GM12891 (cell line): ENCODE results near the gene FNTB.
"Not testable (repeated sequence)": the region's sequence is repeated elsewhere in the genome, so short reads cannot be mapped to it uniquely, and the experiment has no call there.

Source experiments
- DNase-seq: peaks from one replicate; pipeline ENCODE4 v3.0.0; 2011; ENCODE audit warnings: low spot score; ENCODE audit not compliant: insufficient read length
- FAIRE-seq: peaks from 2 replicates; lab custom pipeline; 2011; peaks lifted over from hg19 to GRCh38; lab: Jason Lieb, UNC
- PAX5 ChIP-seq: IDR thresholded peaks from 2 replicates; pipeline ENCODE4 v1.6.1; 2011; ENCODE audit warnings: low read length, moderate library complexity, mild to moderate bottlenecking; ENCODE audit not compliant: insufficient read depth, severe bottlenecking
- POLR2A ChIP-seq: IDR thresholded peaks from 2 replicates; pipeline ENCODE4 v1.6.1; 2011; ENCODE audit warnings: low read depth, low read length, control low read depth
- POLR2AphosphoS5 ChIP-seq: IDR thresholded peaks from 2 replicates; pipeline ENCODE4 v1.6.1; 2011; ENCODE audit warnings: low read depth, low read length, control low read depth
- POU2F2 ChIP-seq: IDR thresholded peaks from 2 replicates; pipeline ENCODE4 v1.6.1; 2011; ENCODE audit warnings: low read depth, mild to moderate bottlenecking, control low read depth, low read length, moderate library complexity
- SPI1 ChIP-seq: IDR thresholded peaks from 2 replicates; pipeline ENCODE4 v1.6.1; 2011; ENCODE audit warnings: low read depth, low read length, control low read depth
- TAF1 ChIP-seq: IDR thresholded peaks from 2 replicates; pipeline ENCODE4 v1.6.1; 2011; ENCODE audit warnings: low read depth, low read length, control low read depth

FNTB gene

GRCh38 chr14:65027127-65027799 is 40.6 kb downstream of the FNTB start:
- no peak for FAIRE-seq
- DNase-seq = no peak
- TF ChIP-seq POLR2AphosphoS5 = no peak
- no peak for TF ChIP-seq POU2F2
- no peak for TF ChIP-seq TAF1
- no peak for TF ChIP-seq POLR2A
- TF ChIP-seq PAX5 = no peak
- TF ChIP-seq SPI1 = no peak

GRCh38 chr14:65028937-65029336 is 42.2 kb downstream of the FNTB start:
- FAIRE-seq (no peak), DNase-seq (no peak)
- TF ChIP-seq SPI1 (no peak), POU2F2 (no peak), TAF1 (no peak), POLR2A (no peak), POLR2AphosphoS5 (no peak)

GRCh38 chr14:65031321-65031720 is 44.6 kb downstream of the FNTB start:
- FAIRE-seq, DNase-seq: not testable (repeated sequence)

- TF ChIP-seq POLR2AphosphoS5 (no peak), TAF1 (no peak), SPI1 (no peak), PAX5 (no peak), POLR2A (no peak), POU2F2 (no peak)
- no peak for FAIRE-seq
- no peak for DNase-seq
Measured at GRCh38 chr14:65032319-65032718, 45.6 kb downstream of the FNTB start.

- DNase-seq (no peak), FAIRE-seq (no peak)
- no peak for TF ChIP-seq TAF1
- no peak for TF ChIP-seq POLR2AphosphoS5
- TF ChIP-seq POLR2A = no peak
- TF ChIP-seq PAX5 = no peak
- no peak for TF ChIP-seq SPI1
- TF ChIP-seq POU2F2 = no peak
Measured at GRCh38 chr14:65033181-65033580, 46.5 kb downstream of the FNTB start.

- FAIRE-seq (no peak), DNase-seq (no peak)
- TF ChIP-seq POLR2AphosphoS5 (no peak), TAF1 (no peak), SPI1 (no peak), POU2F2 (no peak), POLR2A (no peak), PAX5 (no peak)
Measured at GRCh38 chr14:65034021-65034420, 47.3 kb downstream of the FNTB start.

GRCh38 chr14:65035049-65035448 is 48.4 kb downstream of the FNTB start:
- FAIRE-seq = no peak
- no peak for DNase-seq
- TF ChIP-seq POLR2A = no peak
- TF ChIP-seq POU2F2 = no peak

GRCh38 chr14:65038966-65039365 is 52.3 kb downstream of the FNTB start:
- FAIRE-seq (no peak), DNase-seq (no peak)
- TF ChIP-seq POU2F2 (no peak), TAF1 (no peak), POLR2AphosphoS5 (no peak), POLR2A (no peak), SPI1 (no peak), PAX5 (no peak)

GRCh38 chr14:65040666-65041433 is 54.2 kb downstream of the FNTB start:
- FAIRE-seq (no peak), DNase-seq (no peak)
- no peak for TF ChIP-seq POLR2AphosphoS5
- TF ChIP-seq PAX5 = no peak
- no peak for TF ChIP-seq SPI1
- TF ChIP-seq POLR2A = no peak
- TF ChIP-seq POU2F2 = no peak
- TF ChIP-seq TAF1 = no peak
